A549 (cell line): ENCODE measurements around the gene APOBEC4. TPM values are rescaled to one million over a fixed set of nuclear protein-coding genes. Genes with fewer than 3 reads are reported as not detected.

Experiments used
- ATAC-seq, 2 experiments: fragments of 200-7000 bp in 1 of 2; fragments of >200 bp in 1 of 2; cut with Nextera tagmentation in 1 of 2; cut with Tn5 transposase in 1 of 2; 3 replicates each; pipeline versions ENCODE4 v1.8.0 to v1.9.1; 2018 to 2020; ENCODE audit warnings: mild to moderate bottlenecking in 1 of 2, moderate library complexity in 1 of 2
- CTCF ChIA-PET: fragments of 300-600 bp; sonication (Branson Sonifier 250); formaldehyde crosslinking; extraction: SDS; loops from one replicate; lab custom pipeline; 2021; ENCODE audit warnings: antibody characterized with exemption, inconsistent platforms; lab: Yijun Ruan, JAX
- POLR2A ChIA-PET: fragments of 350-600 bp; formaldehyde crosslinking; extraction: SDS; loops from one replicate; lab custom pipeline; 2021; ENCODE audit warnings: antibody characterized with exemption, inconsistent platforms; lab: Yijun Ruan, JAX
- DNase-seq, 2 experiments: peaks; one replicate each; pipeline versions ENCODE4 v3.0.0 to v3.0.0-alpha.2; 2011 to 2016; ENCODE audit warnings: low read depth in 1 of 2, low spot score in 1 of 2
- FAIRE-seq: peaks from 2 replicates; lab custom pipeline; 2011; peaks lifted over from hg19 to GRCh38; lab: Jason Lieb, UNC
- H3K27ac ChIP-seq, 2 experiments: fragments of >200 bp; sonication (Bioruptor Twin); formaldehyde crosslinking; 3 replicates each; pipeline ENCODE4 v1.5.1; 2016 to 2017
- H3K4me1 ChIP-seq: fragments of >200 bp; sonication (Bioruptor Twin); formaldehyde crosslinking; 3 replicates; pipeline ENCODE4 v1.6.1; 2016
- H3K4me2 ChIP-seq: fragments of >200 bp; sonication (Bioruptor Twin); formaldehyde crosslinking; 3 replicates; pipeline ENCODE4 v1.6.1; 2016
- H3K4me3 ChIP-seq: fragments of >200 bp; sonication (Bioruptor Twin); formaldehyde crosslinking; 3 replicates; pipeline ENCODE4 v1.5.1; 2016
- H3K9me3 ChIP-seq: fragments of >200 bp; sonication (Bioruptor Twin); formaldehyde crosslinking; 3 replicates; pipeline ENCODE4 v1.6.1; 2016
- BCL3 ChIP-seq: fragments of >200 bp; sonication (Bioruptor Twin); formaldehyde crosslinking; IDR thresholded peaks from 3 replicates; pipeline ENCODE4 v1.6.1; 2016
- CBX2 ChIP-seq: fragments of 200-600 bp; sonication (generic); IDR thresholded peaks from 2 replicates; pipeline ENCODE4 v1.6.1; 2016; ENCODE audit warnings: low read depth, mild to moderate bottlenecking, borderline replicate concordance
- CEBPB ChIP-seq, 2 experiments: fragments of >200 bp in 1 of 2; sonication (Bioruptor Twin) in 1 of 2; formaldehyde crosslinking in 1 of 2; IDR thresholded peaks; 2 replicates each; pipeline ENCODE4 v1.6.1; 2012 to 2016
- E2F6 ChIP-seq: IDR thresholded peaks from 2 replicates; pipeline ENCODE4 v1.6.1; 2012; ENCODE audit warnings: low read depth, borderline replicate concordance
- EHF ChIP-seq: fragments of 250-450 bp; sonication (Bioruptor Pico); IDR thresholded peaks from 2 replicates; pipeline ENCODE4 v1.5.0; 2020; ENCODE audit warnings: mild to moderate bottlenecking
- EHMT2 ChIP-seq: fragments of 200-600 bp; sonication (generic); IDR thresholded peaks from 2 replicates; pipeline ENCODE4 v1.6.1; 2016; ENCODE audit warnings: antibody characterized with exemption, low read depth, mild to moderate bottlenecking, moderate library complexity
- ELK1 ChIP-seq: fragments of 150-350 bp; IDR thresholded peaks from 2 replicates; pipeline ENCODE4 v1.6.1; 2014; ENCODE audit warnings: low read depth, mild to moderate bottlenecking, low read length
- EP300 ChIP-seq, 2 experiments: fragments of >200 bp; sonication (Bioruptor Twin); formaldehyde crosslinking; IDR thresholded peaks; 2 replicates in 1 of 2; 3 replicates in 1 of 2; pipeline ENCODE4 v1.6.1; 2016 to 2017
- FOSL2 ChIP-seq, 2 experiments: fragments of 450-650 bp in 1 of 2; fragments of >200 bp in 1 of 2; sonication (Bioruptor Twin) in 1 of 2; formaldehyde crosslinking; IDR thresholded peaks; 2 replicates each; pipeline versions ENCODE4 v1.5.0 to v1.6.1; 2016 to 2020; ENCODE audit warnings: mild to moderate bottlenecking in 1 of 2, moderate library complexity in 1 of 2
- GATA3 ChIP-seq: IDR thresholded peaks from 2 replicates; pipeline ENCODE4 v1.6.1; 2012; ENCODE audit warnings: borderline replicate concordance
- HES2 ChIP-seq: fragments of >200 bp; sonication (Bioruptor Twin); formaldehyde crosslinking; IDR thresholded peaks from 2 replicates; pipeline ENCODE4 v1.6.1; 2016
- HOXB5 ChIP-seq: fragments of 250-450 bp; sonication (Bioruptor Pico); IDR thresholded peaks from 2 replicates; pipeline ENCODE4 v1.5.0; 2020; ENCODE audit warnings: mild to moderate bottlenecking, moderate library complexity
- JUN ChIP-seq, 2 experiments: fragments of >200 bp; sonication (Bioruptor Twin); formaldehyde crosslinking; IDR thresholded peaks; 2 replicates in 1 of 2; 3 replicates in 1 of 2; pipeline ENCODE4 v1.6.1; 2016 to 2017
- JUNB ChIP-seq: fragments of >200 bp; sonication (Bioruptor Twin); formaldehyde crosslinking; IDR thresholded peaks from 2 replicates; pipeline ENCODE4 v1.6.1; 2016
- KDM5A ChIP-seq: fragments of 200-600 bp; sonication (generic); IDR thresholded peaks from 2 replicates; pipeline ENCODE4 v1.6.1; 2016; ENCODE audit warnings: antibody characterized with exemption, mild to moderate bottlenecking
- MAFK ChIP-seq: fragments of 450-650 bp; IDR thresholded peaks from 2 replicates; pipeline ENCODE4 v1.6.1; 2014; ENCODE audit not compliant: partially characterized antibody
- MAX ChIP-seq: IDR thresholded peaks from 2 replicates; pipeline ENCODE4 v1.6.1; 2012
- MAZ ChIP-seq: fragments of 150-350 bp; IDR thresholded peaks from 2 replicates; pipeline ENCODE4 v1.6.1; 2014; ENCODE audit warnings: antibody characterized with exemption, low read depth, low read length, borderline replicate concordance
- MYC ChIP-seq: IDR thresholded peaks from 2 replicates; pipeline ENCODE4 v1.6.1; 2012; ENCODE audit warnings: mild to moderate bottlenecking, inconsistent platforms, low read length, improper control_type of control experiment, borderline replicate concordance
- PBX3 ChIP-seq: IDR thresholded peaks from 2 replicates; pipeline ENCODE4 v1.6.1; 2012
- PHF8 ChIP-seq: fragments of 200-600 bp; sonication (generic); IDR thresholded peaks from 2 replicates; pipeline ENCODE4 v1.6.1; 2016; ENCODE audit warnings: low read depth, mild to moderate bottlenecking, antibody characterized with exemption, moderate library complexity, borderline replicate concordance
- RAD21 ChIP-seq, 2 experiments: fragments of >200 bp in 1 of 2; sonication (Bioruptor Twin) in 1 of 2; formaldehyde crosslinking in 1 of 2; IDR thresholded peaks in 1 of 2; conservative IDR thresholded peaks in 1 of 2; 2 replicates in 1 of 2; 3 replicates in 1 of 2; pipeline ENCODE4 v1.6.1; 2012 to 2018; ENCODE audit warnings: inconsistent platforms in 1 of 2
- RARB ChIP-seq: fragments of 250-450 bp; sonication (Bioruptor Pico); IDR thresholded peaks from 2 replicates; pipeline ENCODE4 v1.8.0; 2021; ENCODE audit warnings: mild to moderate bottlenecking, moderate library complexity
- RCOR1 ChIP-seq: fragments of 150-350 bp; IDR thresholded peaks from 2 replicates; pipeline ENCODE4 v1.6.1; 2014; ENCODE audit warnings: antibody characterized with exemption, low read length, low read depth
- SMC3 ChIP-seq: fragments of >200 bp; sonication (Bioruptor Twin); formaldehyde crosslinking; IDR thresholded peaks from 3 replicates; pipeline ENCODE4 v1.6.1; 2018; ENCODE audit warnings: inconsistent platforms
- SREBF2 ChIP-seq: fragments of 450-650 bp; IDR thresholded peaks from 2 replicates; pipeline ENCODE4 v1.6.1; 2014; ENCODE audit warnings: mild to moderate bottlenecking, moderate library complexity
- TP53 ChIP-seq: fragments of 250-450 bp; sonication (Bioruptor Pico); IDR thresholded peaks from 2 replicates; pipeline ENCODE4 v1.5.0; 2021; ENCODE audit warnings: mild to moderate bottlenecking, moderate library complexity
- ZFP36 ChIP-seq: fragments of 450-650 bp; IDR thresholded peaks from 2 replicates; pipeline ENCODE4 v1.6.1; 2014; ENCODE audit warnings: borderline replicate concordance; ENCODE audit not compliant: partially characterized antibody
- ZSCAN20 ChIP-seq: fragments of 250-450 bp; sonication (Bioruptor Pico); IDR thresholded peaks from 2 replicates; pipeline ENCODE4 v1.8.0; 2022; ENCODE audit warnings: mild to moderate bottlenecking, moderate library complexity
- WGBS: methylation state at CpG from one replicate; pipeline ENCODE4 v1.1.6; 2017; ENCODE audit errors: missing lambda C conversion rate; 5-methylcytosine and 5-hydroxymethylcytosine counted together
- polyA plus RNA-seq, 4 experiments: library from polyadenylated mRNA; depleted of rRNA in 3 of 4; stranded (reverse); fragments of >200 nt; fragmentation: RNase III in 1 of 4; extraction: RNeasy Plus Mini Kit Qiagen cat#74134 plus additional on column Dnase treatment in 1 of 4; gene quantifications; 2 replicates in 3 of 4; 3 replicates in 1 of 4; pipeline ENCODE4 v1.2.3, GENCODE V29; 2011 to 2017

The APOBEC4 gene
- polyA plus RNA-seq, 2 of the 4 experiments (the other 2 are of a cell fraction) = not detected

GRCh38 chr1:183702087-183702812 lies 49.1 kb upstream of the APOBEC4 start:
- Histone ChIP-seq H3K9me3 (no peaks in the 10 kb centered on the region), H3K4me3 (no peak overlapping the region), H3K27ac (peak overlapping the region; percentile 55 to 89; a peak in 5 of 6 replicates), H3K4me1 (peaks cover 33% of the 10 kb centered on the region)
- CTCF ChIA-PET = interaction anchor here (0.7 to 1.3 kb wide), 2 partner anchors 11 to 214 kb away, joined by 3 read pairs; no protein-coding TSS in a partner anchor
- 70% methylated on average over 7 of the region's 7 CpGs for whole genome bisulfite sequencing
- ATAC-seq (no peak), FAIRE-seq (no peak), DNase-seq (no peak)
- TF ChIP-seq PHF8 (no peak), EHMT2 (no peak), SMC3 (no peak), ZFP36 (no peak), FOSL2 (IDR thresholded peaks at IDR 0.05) (no peak), FOSL2 (CRISPR knock-in tag; IDR thresholded peaks at IDR 0.05) (no peak), TP53 (CRISPR knock-in tag) (no peak), MYC (no peak), E2F6 (no peak), KDM5A (no peak), MAZ (no peak), RARB (CRISPR knock-in tag) (no peak), ZSCAN20 (CRISPR knock-in tag) (no peak), EHF (no peak), JUNB (no peak), CBX2 (no peak)
- TF ChIP-seq, all 56 proteins: peak for 0
- POLR2A ChIA-PET = no interaction called here
- H3K4me2 ChIP-seq = no peak overlapping the region

- peak; percentile 63 to 97 for DNase-seq
- Histone ChIP-seq H3K4me2 (peak overlapping the region; percentile 70), H3K4me1 (peaks cover 33% of the 10 kb centered on the region), H3K9me3 (no peaks in the 10 kb centered on the region), H3K4me3 (no peak overlapping the region), H3K27ac (peak overlapping the region; percentile 86 to 89)
- 0% methylated on average over 4 of the region's 4 CpGs for WGBS
- FAIRE-seq = peak; percentile 23
- ChIA-PET POLR2A (interaction anchor here (0.6 kb wide), 1 partner anchor 65 kb away, joined by 4 read pairs; no protein-coding TSS in a partner anchor), CTCF (interaction anchor here (0.6 to 3.2 kb wide), 4 partner anchors 14 to 1218 kb away, joined by 3 to 12 read pairs (median 6); no protein-coding TSS in a partner anchor)
- peak; percentile 95 to 97 for ATAC-seq
- TF ChIP-seq RCOR1 = no peak
- TF ChIP-seq BCL3 = peak; percentile 93; the same call in 2 of the 3 replicates
- TF ChIP-seq FOSL2 (IDR thresholded peaks at IDR 0.05) = peak; percentile 67
- peak; percentile 93 for TF ChIP-seq FOSL2 (CRISPR knock-in tag; IDR thresholded peaks at IDR 0.05)
- no peak for TF ChIP-seq ELK1
- peak; percentile 51 for TF ChIP-seq SMC3
- TF ChIP-seq CEBPB (IDR thresholded peaks at IDR 0.05) = peak; percentile 91 to 97
- peak; percentile 83 for TF ChIP-seq JUNB
- TF ChIP-seq GATA3 = peak; percentile 92
- peak; percentile 72; the same call in 1 of the 2 replicates for TF ChIP-seq HES2
- TF ChIP-seq RAD21 (conservative IDR thresholded peaks at IDR 0.05 in 1 of 2, IDR thresholded peaks at IDR 0.05 in 1 of 2) = peak; percentile 22 to 67
- TF ChIP-seq EHF = peak; percentile 73; the same call in 1 of the 2 replicates
- TF ChIP-seq EP300 (IDR thresholded peaks at IDR 0.05) = peak; percentile 93 to 94
- TF ChIP-seq SREBF2 = no peak
- TF ChIP-seq MAZ = no peak
- no peak for TF ChIP-seq E2F6
- 0 out of 2 replicates have a peak, but pooled peaks have one; percentile 16 for TF ChIP-seq HOXB5 (CRISPR knock-in tag)
- TF ChIP-seq MAX = peak; percentile 35; the same call in 1 of the 2 replicates
- TF ChIP-seq PBX3 = 0 out of 2 replicates have a peak, but pooled peaks have one; percentile 35
- TF ChIP-seq MAFK = peak; percentile 87
- TF ChIP-seq KDM5A = no peak
- peak; percentile 4 for TF ChIP-seq ZFP36
- peak; percentile 88 to 91 for TF ChIP-seq JUN (IDR thresholded peaks at IDR 0.05)
- no peak for TF ChIP-seq TP53 (CRISPR knock-in tag)
Observed at GRCh38 chr1:183699616-183700160, 46.6 kb upstream of the APOBEC4 start.
